SK-N-MC (cell line): Measurements from ENCODE around the gene HS3ST2.
A peak's percentile ranks its signal among the peaks of the same experiment; 100 is the strongest.

Experiments
- DNase-seq: peaks from one replicate; pipeline ENCODE4 v3.0.0-alpha.2; 2011; ENCODE audit warnings: low read depth, low spot score
- H3K27ac ChIP-seq: fragments of 200-600 bp; sonication (generic); 2 replicates; pipeline ENCODE4 v1.5.1; 2016; ENCODE audit warnings: mixed run types
- H3K36me3 ChIP-seq: fragments of 200-600 bp; sonication (generic); 2 replicates; pipeline ENCODE4 v1.6.1; 2017; ENCODE audit warnings: antibody characterized with exemption, low read length, mixed read lengths; ENCODE audit not compliant: insufficient read depth
- H3K4me3 ChIP-seq: fragments of 200-600 bp; sonication (generic); 2 replicates; pipeline ENCODE4 v1.5.1; 2016
- H3K9ac ChIP-seq: fragments of 200-600 bp; sonication (generic); 2 replicates; pipeline ENCODE4 v1.8.0; 2017; ENCODE audit warnings: mixed run types, mixed read lengths; ENCODE audit not compliant: insufficient read length
- H3K9me3 ChIP-seq: fragments of 200-600 bp; sonication (generic); 2 replicates; pipeline ENCODE4 v1.6.1; 2017; ENCODE audit warnings: low read depth, mild to moderate bottlenecking, antibody characterized with exemption, low read length, moderate library complexity, mixed read lengths
- EZH2 ChIP-seq: fragments of 200-600 bp; sonication (generic); IDR thresholded peaks from one replicate; pipeline ENCODE4 v1.6.1; 2017; ENCODE audit warnings: antibody characterized with exemption
- FOXP2 ChIP-seq: optimal IDR thresholded peaks from 2 replicates; pipeline ENCODE3; 2011; ENCODE audit warnings: mild to moderate bottlenecking, moderate library complexity; ENCODE audit not compliant: insufficient read depth; ENCODE audit errors: extremely low read length, control extremely low read depth
- POLR2AphosphoS5 ChIP-seq: IDR thresholded peaks from 2 replicates; pipeline ENCODE4 v1.6.1; 2012; ENCODE audit warnings: mild to moderate bottlenecking, low read depth, low read length, borderline replicate concordance

The HS3ST2 gene

DNA sequence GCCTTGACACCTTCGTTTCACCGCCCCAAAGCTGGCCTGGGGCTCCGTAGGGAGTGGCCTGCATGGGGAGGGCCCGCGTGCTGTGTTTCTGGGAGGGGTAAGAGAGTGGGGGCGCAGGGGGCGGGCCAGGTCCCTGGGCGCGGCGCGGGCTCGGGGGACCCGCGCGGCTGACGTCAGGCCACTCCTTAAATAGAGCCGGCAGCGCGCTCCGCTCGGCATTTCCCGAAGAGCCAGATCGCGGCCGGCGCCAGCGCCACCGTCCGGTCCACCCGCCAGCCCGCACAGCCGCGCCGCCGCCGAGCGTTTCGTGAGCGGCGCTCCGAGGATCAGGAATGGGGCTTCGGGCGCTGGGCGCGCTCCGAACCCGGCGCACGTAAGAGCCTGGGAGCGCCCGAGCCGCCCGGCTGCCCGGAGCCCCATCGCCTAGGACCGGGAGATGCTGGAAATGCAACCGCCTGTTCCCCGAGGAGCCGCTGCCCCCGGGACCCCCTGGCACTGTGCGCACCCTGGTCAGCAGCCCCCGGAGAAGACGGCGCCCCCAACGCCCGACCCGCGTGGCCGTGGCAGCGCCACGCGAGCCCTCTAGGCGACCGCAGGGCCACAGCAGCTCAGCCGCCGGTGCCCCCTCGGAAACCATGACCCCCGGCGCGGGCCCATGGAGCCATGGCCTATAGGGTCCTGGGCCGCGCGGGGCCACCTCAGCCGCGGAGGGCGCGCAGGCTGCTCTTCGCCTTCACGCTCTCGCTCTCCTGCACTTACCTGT is at the start of gene HS3ST2:
TSS of gene HS3ST2 (plus strand) at position 215 of the 763 bp plus-strand sequence. CDS start at position 664, 449 bp downstream.
- Histone ChIP-seq H3K36me3 (no peaks in the 10 kb centered on the region), H3K4me3 (peak within 1 kb of the TSS; percentile 71), H3K9me3 (no peaks in the 10 kb centered on the region), H3K27ac (no peak within 1 kb of the TSS), H3K9ac (no peak within 1 kb of the TSS)
- no peak for DNase-seq
- TF ChIP-seq EZH2 (no peak), FOXP2 (no peak), POLR2AphosphoS5 (no peak; the same call in 1 of the 2 replicates)

DNA sequence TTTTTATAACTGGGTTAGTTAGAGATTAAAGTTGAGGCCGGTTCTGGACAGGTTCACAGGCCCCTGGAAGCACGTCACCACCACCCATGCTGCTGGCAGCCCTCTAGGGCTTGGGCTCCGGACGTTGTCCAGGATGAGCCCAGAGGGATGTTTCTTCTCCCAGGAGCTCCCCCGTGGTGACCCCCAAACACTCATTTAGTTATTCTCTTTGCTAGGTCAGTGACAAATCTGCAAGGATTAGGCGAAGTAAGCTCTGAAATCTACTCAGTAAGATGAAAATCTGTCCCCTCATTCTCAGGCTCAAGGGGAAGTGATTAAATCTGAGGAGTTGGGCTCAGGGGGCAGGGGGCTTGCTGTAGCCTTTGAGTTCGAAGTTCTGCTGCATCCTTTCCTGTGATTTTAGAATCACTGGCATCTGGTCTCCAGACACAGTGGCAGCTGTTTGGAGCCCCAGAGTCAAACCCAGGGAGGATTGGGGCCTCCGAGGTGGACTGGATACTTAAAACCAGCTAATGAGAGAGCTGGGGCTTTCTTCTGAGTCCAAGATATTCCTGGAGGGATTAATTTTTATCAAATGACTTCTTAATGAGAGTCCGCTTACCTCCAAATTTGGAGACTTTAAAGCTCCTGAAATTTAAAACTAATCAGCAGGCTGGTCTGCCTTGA is 49.2 kb upstream of the HS3ST2 start:
- no peak for DNase-seq
- Histone ChIP-seq H3K27ac (no peak overlapping the region), H3K36me3 (no peaks in the 10 kb centered on the region), H3K9ac (no peak overlapping the region), H3K4me3 (no peak overlapping the region), H3K9me3 (no peaks in the 10 kb centered on the region)
- TF ChIP-seq EZH2 (no peak), FOXP2 (no peak), POLR2AphosphoS5 (no peak)

DNA sequence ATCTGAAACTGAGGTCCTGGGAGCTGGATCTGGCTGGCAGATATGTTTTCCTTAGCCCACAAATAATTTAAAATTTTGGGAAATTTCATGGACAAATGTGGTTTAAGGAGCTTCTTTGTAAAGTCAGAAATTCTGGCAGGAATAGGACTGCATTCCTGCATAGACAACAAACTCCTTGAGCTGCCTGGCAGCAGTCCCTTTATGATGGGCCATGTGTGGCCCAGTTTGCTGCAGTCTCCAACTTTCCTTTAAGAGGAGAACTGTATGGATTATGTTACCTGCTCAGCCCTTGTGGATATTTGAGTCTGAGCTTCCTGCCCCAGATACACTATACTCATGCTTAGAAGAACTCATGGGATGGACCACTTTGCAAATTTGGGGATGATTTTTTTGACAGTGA is 48.5 kb upstream of the HS3ST2 start:
- Histone ChIP-seq H3K36me3 (no peaks in the 10 kb centered on the region), H3K9ac (no peak overlapping the region), H3K27ac (no peak overlapping the region), H3K4me3 (no peak overlapping the region), H3K9me3 (no peaks in the 10 kb centered on the region)
- TF ChIP-seq FOXP2 (no peak), EZH2 (no peak), POLR2AphosphoS5 (no peak)
- no peak for DNase-seq

DNA sequence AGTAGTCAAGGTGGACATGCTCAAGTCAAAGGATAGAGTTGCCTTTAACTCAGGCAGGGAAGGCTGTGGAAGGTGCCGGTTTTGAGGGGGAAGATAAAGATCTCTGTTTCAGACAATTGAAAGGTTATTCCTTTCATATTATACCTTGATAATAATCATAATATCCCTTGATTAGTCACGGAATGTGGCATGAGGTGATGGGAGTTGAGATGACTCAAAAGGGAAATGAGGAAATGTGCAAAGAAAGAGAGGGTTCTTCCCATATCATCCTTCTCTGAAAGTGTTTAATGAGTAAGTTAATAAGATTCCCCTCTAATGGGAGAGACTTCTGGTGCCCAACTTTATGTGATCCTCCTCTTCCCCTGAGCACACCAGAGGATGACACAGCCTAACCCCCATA is 43.1 kb upstream of the HS3ST2 start:
- H3K9ac ChIP-seq, result no peak overlapping the region
- no peak for TF ChIP-seq EZH2
- no peak for TF ChIP-seq FOXP2
- TF ChIP-seq POLR2AphosphoS5, result no peak
- H3K4me3 ChIP-seq, result no peak overlapping the region
- H3K27ac ChIP-seq, result no peak overlapping the region
- no peaks in the 10 kb centered on the region for H3K9me3 ChIP-seq
- no peaks in the 10 kb centered on the region for H3K36me3 ChIP-seq
- DNase-seq, result no peak

DNA sequence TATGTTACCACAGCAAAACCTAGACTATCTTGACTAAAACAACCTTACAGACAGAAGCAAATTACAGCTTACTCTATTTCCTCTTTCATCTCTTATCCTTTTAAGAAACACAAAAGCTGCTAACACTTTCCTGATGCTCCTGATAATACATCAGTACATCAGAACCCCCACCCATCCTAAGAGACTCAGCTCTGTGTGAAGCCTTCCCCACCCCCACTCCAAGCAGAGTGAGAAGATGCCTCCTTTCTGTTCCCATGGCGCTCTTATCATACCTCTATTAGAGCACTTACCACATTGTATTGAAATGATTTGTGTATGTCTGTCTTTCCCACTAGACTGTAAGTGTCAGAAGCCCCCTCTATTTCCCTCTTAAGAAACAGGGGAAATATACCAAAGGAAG is 42.4 kb upstream of the HS3ST2 start:
- Histone ChIP-seq H3K9me3 (no peaks in the 10 kb centered on the region), H3K9ac (no peak overlapping the region), H3K27ac (no peak overlapping the region), H3K4me3 (no peak overlapping the region), H3K36me3 (no peaks in the 10 kb centered on the region)
- TF ChIP-seq POLR2AphosphoS5 (no peak), FOXP2 (no peak), EZH2 (no peak)
- no peak for DNase-seq

DNA sequence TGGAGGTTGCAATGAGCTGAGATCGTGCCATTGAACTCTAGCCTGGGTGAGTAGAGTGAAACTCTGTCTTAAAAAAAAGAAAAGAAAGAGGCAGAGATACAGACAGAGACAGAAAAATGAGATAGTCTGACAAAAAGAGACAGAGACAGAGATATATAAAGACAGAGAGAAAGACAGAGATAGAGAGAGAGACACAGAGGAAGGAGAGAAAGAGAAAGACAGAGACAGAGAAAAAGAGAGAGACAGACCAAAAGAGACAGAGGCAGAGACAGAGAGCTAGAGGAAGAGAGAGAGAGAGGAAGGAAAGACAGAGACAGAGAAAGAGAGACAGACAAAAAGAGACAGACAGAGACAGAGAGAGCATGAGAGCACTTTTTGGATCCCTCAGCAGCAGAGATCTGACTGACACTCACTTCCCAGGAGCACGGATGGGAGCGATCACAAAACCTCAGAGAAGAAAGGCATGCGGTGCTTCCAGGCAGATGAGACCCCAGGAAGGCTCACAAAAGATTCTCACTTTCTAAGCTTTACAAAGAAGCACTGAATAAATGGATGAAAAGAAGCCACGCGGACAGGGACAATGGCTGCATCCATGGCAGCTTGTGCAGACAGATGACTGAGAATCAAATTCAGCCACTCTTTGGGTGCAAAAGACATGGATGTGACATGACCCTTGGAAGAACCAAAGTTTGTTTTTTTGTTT is 38.6 kb upstream of the HS3ST2 start:
- Histone ChIP-seq H3K36me3 (no peaks in the 10 kb centered on the region), H3K27ac (no peak overlapping the region), H3K9me3 (no peaks in the 10 kb centered on the region), H3K9ac (no peak overlapping the region), H3K4me3 (no peak overlapping the region)
- no peak for DNase-seq
- TF ChIP-seq EZH2, result no peak
- TF ChIP-seq POLR2AphosphoS5, result no peak
- no peak for TF ChIP-seq FOXP2

DNA sequence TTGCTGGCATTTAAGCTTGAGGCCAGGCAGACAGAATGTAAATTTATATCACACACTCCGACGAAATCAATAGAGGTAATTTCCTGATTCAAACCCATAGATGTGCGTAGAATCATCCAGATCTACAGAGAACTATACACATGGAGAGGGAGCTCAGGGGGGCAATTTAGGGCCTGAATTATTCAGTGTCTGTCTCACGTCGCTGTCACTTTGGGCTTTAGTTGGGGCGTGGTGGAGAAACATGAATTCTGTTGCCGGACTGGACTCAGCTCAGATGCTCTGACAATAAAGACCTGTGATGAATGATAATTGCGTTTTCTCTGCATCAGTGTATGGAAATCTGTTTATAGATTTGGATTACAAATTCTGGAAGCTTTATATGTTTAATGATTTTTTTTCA is 32.5 kb upstream of the HS3ST2 start:
- H3K9ac ChIP-seq, result no peak overlapping the region
- H3K4me3 ChIP-seq, result no peak overlapping the region
- H3K27ac ChIP-seq, result no peak overlapping the region

DNA sequence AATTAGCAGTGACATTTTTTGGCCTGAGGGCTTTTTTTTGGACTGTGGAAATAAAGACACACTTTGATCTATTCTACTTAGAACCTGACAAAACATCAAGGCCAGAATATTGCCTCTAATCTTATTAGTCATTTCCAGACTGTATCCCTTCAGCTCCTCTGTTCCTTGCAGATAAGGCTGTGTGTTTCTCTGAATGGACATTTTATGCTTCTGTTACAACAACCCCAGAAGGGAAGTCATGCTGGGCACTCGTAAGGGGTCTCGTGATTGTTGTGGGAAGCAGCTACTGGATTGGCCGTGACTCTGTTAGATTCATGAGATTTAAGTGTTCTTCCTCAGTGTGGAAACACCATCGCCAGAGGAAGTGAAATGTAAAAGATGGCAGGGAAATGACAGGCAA is 31.6 kb upstream of the HS3ST2 start:
- TF ChIP-seq EZH2, result no peak
- no peak for TF ChIP-seq FOXP2
- TF ChIP-seq POLR2AphosphoS5, result no peak
- H3K27ac ChIP-seq, result peak overlapping the region; percentile 38; the same call in 1 of the 2 replicates
- no peak overlapping the region for H3K9ac ChIP-seq
- H3K9me3 ChIP-seq, result no peaks in the 10 kb centered on the region
- H3K4me3 ChIP-seq, result peak overlapping the region; percentile 26; the same call in 1 of the 2 replicates
- no peaks in the 10 kb centered on the region for H3K36me3 ChIP-seq
- DNase-seq, result no peak

More for the DNA sequence above, 32.5 kb upstream of the HS3ST2 start:
- TF ChIP-seq FOXP2 (no peak), POLR2AphosphoS5 (no peak), EZH2 (no peak)
- Histone ChIP-seq H3K9me3 (no peaks in the 10 kb centered on the region), H3K36me3 (no peaks in the 10 kb centered on the region)
- DNase-seq, result no peak
